ENCODE data around the gene MYMX.

MYMX gene

DNA sequence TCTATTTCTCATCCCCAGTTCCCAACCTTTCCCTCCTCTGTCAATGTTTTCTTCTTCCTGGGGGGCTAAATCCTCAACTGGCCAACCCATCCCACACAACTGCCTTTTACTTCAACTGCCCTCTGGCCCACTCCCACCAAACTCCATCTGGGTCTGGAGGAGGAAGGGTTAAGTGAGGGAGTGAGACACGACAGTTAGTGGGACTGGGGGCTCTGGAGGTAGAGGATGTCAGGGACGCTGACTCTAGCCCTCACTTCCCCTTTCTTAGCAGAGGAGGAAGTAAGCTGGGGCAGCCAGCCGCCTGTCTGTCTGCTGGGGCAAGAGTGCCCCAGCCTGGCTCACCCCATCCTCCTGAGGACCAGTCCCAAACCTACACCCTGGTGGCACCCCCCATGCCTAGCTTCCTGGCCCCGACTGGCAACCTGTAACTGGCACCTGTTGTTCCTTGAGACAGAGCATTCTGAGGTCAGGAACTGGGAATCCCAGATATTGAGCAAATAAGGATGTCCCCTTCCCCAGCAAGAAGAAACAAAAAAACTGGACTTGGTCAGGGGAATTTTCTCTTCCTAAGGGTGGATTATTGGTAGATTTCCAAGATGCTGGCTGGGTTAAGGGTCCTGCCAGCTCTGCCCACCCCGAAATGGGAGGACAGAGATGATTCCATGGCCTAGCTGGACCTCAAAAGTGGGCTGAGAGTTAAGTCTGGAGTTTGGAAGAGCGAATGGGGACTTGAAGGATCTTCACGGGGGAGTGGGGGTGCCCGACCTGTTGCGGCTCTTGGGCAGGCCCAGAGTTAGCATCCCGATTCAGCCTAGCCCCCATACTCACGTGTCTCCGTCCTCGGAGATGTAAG lies 47.7 kb downstream of the MYMX start:
- Histone ChIP-seq H3K9ac (ENCODE audit: low read depth, low read length) (peak overlapping the region; percentile 64), H3K4me2 (ENCODE audit: insufficient read depth, low read length) (peak overlapping the region; percentile 78), H2AFZ (ENCODE audit: low read depth, low read length) (peak overlapping the region; percentile 82; the same call in 1 of the 2 replicates), H3K4me1 (ENCODE audit: insufficient read depth, low read length) (peaks cover 33% of the 10 kb centered on the region), H3K9me3 (ENCODE audit: insufficient read depth, low read length, severe bottlenecking) (no peaks in the 10 kb centered on the region), H3K27ac (ENCODE audit: low read length) (peak overlapping the region; percentile 26), H3K27me3 (ENCODE audit: insufficient read depth, low read length, poor library complexity) (no peaks in the 10 kb centered on the region), H3K4me3 (ENCODE audit: low read depth in 1 of 2, low read length in 2 of 2) (peak overlapping the region; percentile 65 to 79), H4K20me1 (ENCODE audit: insufficient read depth, low read length) (peaks cover 19% of the 10 kb centered on the region), H3K79me2 (ENCODE audit: insufficient read depth, low read length) (peaks cover 23% of the 10 kb centered on the region), H3K36me3 (ENCODE audit: insufficient read depth, low read length) (peaks cover 30% of the 10 kb centered on the region)
- TF ChIP-seq, protein P1, sequence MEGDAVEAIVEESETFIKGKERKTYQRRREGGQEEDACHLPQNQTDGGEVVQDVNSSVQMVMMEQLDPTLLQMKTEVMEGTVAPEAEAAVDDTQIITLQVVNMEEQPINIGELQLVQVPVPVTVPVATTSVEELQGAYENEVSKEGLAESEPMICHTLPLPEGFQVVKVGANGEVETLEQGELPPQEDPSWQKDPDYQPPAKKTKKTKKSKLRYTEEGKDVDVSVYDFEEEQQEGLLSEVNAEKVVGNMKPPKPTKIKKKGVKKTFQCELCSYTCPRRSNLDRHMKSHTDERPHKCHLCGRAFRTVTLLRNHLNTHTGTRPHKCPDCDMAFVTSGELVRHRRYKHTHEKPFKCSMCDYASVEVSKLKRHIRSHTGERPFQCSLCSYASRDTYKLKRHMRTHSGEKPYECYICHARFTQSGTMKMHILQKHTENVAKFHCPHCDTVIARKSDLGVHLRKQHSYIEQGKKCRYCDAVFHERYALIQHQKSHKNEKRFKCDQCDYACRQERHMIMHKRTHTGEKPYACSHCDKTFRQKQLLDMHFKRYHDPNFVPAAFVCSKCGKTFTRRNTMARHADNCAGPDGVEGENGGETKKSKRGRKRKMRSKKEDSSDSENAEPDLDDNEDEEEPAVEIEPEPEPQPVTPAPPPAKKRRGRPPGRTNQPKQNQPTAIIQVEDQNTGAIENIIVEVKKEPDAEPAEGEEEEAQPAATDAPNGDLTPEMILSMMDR (IDR thresholded peaks at IDR 0.05; ENCODE audit: borderline replicate concordance, extremely low read depth, low read length, poor library complexity, severe bottlenecking), result no peak
- TF ChIP-seq EZH2 (IDR thresholded peaks at IDR 0.05; ENCODE audit: borderline replicate concordance, low read depth, low read length, severe bottlenecking), result no peak
- DNase-seq, result peak; percentile 33
- ATAC-seq (ENCODE audit: insufficient read depth, low read depth), result peak; percentile 25; the same call in 2 of the 3 replicates

DNA sequence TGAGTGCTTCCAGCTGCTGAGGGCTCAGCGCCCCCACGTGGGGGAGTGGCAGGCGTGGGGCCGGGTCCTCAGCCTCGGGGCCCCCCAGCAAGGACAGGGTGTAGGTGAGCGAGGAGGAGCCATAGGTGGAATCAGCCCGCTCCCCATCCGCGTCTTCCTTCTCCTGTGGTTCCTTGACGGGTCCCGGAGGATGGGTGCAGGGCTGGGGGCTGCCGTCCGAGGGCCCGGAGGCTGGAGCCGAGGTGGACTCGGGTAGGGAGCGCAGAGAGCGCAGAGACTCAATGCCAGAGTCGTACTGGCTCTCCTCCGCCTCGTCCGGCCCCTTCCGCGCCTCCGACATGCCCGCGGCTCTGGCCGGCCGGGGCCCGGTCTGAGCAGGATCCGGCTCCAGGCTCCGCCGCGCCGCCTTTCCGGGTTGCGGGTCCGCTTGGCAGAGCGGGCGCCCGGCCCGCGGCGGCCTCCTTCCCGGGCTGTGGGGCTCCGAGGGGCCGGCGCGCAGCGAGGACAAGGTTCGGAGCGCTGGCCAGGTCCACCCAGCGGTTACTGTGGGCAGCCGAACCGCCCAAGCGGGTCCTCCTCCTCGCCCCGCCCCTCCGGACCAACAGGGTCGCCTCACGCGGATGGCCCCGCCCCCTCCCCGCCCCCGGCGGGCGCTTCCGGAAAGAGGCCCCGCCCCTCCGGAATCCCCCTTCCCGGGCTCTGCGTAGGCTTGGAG lies 48.4 kb downstream of the MYMX start, which contains the start of gene NFKBIE:
Gene NFKBIE, minus strand, starts transcription at position 545 of the 715 bp plus-strand sequence. Its CDS starts 205 bp downstream, at position 340.
- Histone ChIP-seq H3K9ac (ENCODE audit: low read depth, low read length) (peak within 1 kb of the TSS; percentile 64), H3K9me3 (ENCODE audit: insufficient read depth, low read length, severe bottlenecking) (no peaks in the 10 kb centered on the region), H3K36me3 (ENCODE audit: insufficient read depth, low read length) (peaks cover 23% of the 10 kb centered on the region), H2AFZ (ENCODE audit: low read depth, low read length) (peak within 1 kb of the TSS; percentile 82), H3K4me3 (ENCODE audit: low read depth in 1 of 2, low read length in 2 of 2) (peak within 1 kb of the TSS; percentile 65 to 79), H3K27me3 (ENCODE audit: insufficient read depth, low read length, poor library complexity) (no peaks in the 10 kb centered on the region), H3K27ac (ENCODE audit: low read length) (peak within 1 kb of the TSS; percentile 26), H3K4me1 (ENCODE audit: insufficient read depth, low read length) (peaks cover 33% of the 10 kb centered on the region), H3K79me2 (ENCODE audit: insufficient read depth, low read length) (peaks cover 23% of the 10 kb centered on the region), H3K4me2 (ENCODE audit: insufficient read depth, low read length) (peak within 1 kb of the TSS; percentile 78), H4K20me1 (ENCODE audit: insufficient read depth, low read length) (peaks cover 25% of the 10 kb centered on the region)
- ATAC-seq (ENCODE audit: insufficient read depth, low read depth) (peak; percentile 80), DNase-seq (peak; percentile 89)
- no peak for TF ChIP-seq EZH2 (IDR thresholded peaks at IDR 0.05; ENCODE audit: borderline replicate concordance, low read depth, low read length, severe bottlenecking)
- TF ChIP-seq, protein P1 (IDR thresholded peaks at IDR 0.05; ENCODE audit: borderline replicate concordance, extremely low read depth, low read length, poor library complexity, severe bottlenecking), result peak; percentile 76

DNA sequence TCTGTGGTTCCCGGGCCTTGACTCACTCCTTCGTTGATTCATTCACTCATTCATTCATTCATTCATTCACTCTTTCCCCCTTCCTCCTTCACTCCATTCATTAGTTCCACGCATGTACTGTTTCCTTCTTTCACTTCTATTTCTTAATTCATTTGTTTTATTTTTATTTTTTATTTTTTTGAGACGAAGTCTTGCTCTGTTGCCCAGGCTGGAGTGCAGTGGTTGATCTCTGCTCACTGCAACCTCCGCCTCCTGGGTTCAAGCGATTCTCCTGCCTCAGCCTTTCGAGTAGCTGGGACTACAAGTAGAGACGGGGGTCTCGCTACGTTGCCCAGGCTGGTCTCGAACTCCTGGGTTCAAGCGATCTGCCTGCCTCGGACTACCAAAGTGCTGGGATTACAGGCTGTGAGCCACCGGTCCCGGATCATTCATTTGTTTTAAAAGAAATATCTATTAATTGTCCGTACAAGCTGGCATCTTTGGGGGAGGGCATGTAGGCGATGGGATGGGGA lies 49.1 kb downstream of the MYMX start:
- peaks cover 23% of the 10 kb centered on the region for H3K79me2 ChIP-seq (ENCODE audit: insufficient read depth, low read length)
- H3K9ac ChIP-seq (ENCODE audit: low read depth, low read length), result peak overlapping the region; percentile 64
- ATAC-seq (ENCODE audit: insufficient read depth, low read depth), result no peak
- H3K27me3 ChIP-seq (ENCODE audit: insufficient read depth, low read length, poor library complexity), result no peaks in the 10 kb centered on the region
- H3K4me2 ChIP-seq (ENCODE audit: insufficient read depth, low read length), result peak overlapping the region; percentile 78
- peaks cover 25% of the 10 kb centered on the region for H4K20me1 ChIP-seq (ENCODE audit: insufficient read depth, low read length)
- no peaks in the 10 kb centered on the region for H3K9me3 ChIP-seq (ENCODE audit: insufficient read depth, low read length, severe bottlenecking)
- DNase-seq, result no peak
- peaks cover 33% of the 10 kb centered on the region for H3K4me1 ChIP-seq (ENCODE audit: insufficient read depth, low read length)
- H3K36me3 ChIP-seq (ENCODE audit: insufficient read depth, low read length), result peaks cover 20% of the 10 kb centered on the region
- H3K4me3 ChIP-seq (ENCODE audit: low read depth in 1 of 2, low read length in 2 of 2), result peak overlapping the region; percentile 65 to 79; a peak in 3 of 4 replicates
- peak overlapping the region; percentile 55; the same call in 1 of the 2 replicates for H2AFZ ChIP-seq (ENCODE audit: low read depth, low read length)
- TF ChIP-seq EZH2 (IDR thresholded peaks at IDR 0.05; ENCODE audit: borderline replicate concordance, low read depth, low read length, severe bottlenecking), result no peak
- TF ChIP-seq, protein P1 (IDR thresholded peaks at IDR 0.05; ENCODE audit: borderline replicate concordance, extremely low read depth, low read length, poor library complexity, severe bottlenecking), result no peak
- no peak overlapping the region for H3K27ac ChIP-seq (ENCODE audit: low read length)

Data from DND-41 (cell line).